ENCODE results near the gene AKR1C1. TPM values are rescaled to one million over a fixed set of nuclear protein-coding genes. Genes with fewer than 3 reads are reported as not detected.
"Not testable (repeated sequence)": the region's sequence is repeated elsewhere in the genome, so short reads cannot be mapped to it uniquely, and the experiment has no call there.

The AKR1C1 gene
- polyA plus RNA-seq, 1 donor, result 7.2 TPM

- DNase-seq (ENCODE audit: low read depth), result no peak
Measured at GRCh38 chr10:4947635-4948596, 15.3 kb upstream of the AKR1C1 start.

- not testable (repeated sequence) for DNase-seq (ENCODE audit: low read depth)
Measured at GRCh38 chr10:4951512-4952162, 11.6 kb upstream of the AKR1C1 start.

- no peak for DNase-seq (ENCODE audit: low read depth)
Measured at GRCh38 chr10:4953405-4953804, 9.8 kb upstream of the AKR1C1 start.

- DNase-seq (ENCODE audit: low read depth), result not testable (repeated sequence)
Measured at GRCh38 chr10:4956088-4956487, 7.1 kb upstream of the AKR1C1 start.

- DNase-seq (ENCODE audit: low read depth), result not testable (repeated sequence)
Measured at GRCh38 chr10:4956955-4957645, 6.1 kb upstream of the AKR1C1 start.

- DNase-seq (ENCODE audit: low read depth), result not testable (repeated sequence)
Measured at GRCh38 chr10:4961558-4961957, 1.7 kb upstream of the AKR1C1 start.

- not testable (repeated sequence) for DNase-seq (ENCODE audit: low read depth)
Measured at GRCh38 chr10:4962308-4962707, 907 bp upstream of the AKR1C1 start.

- not testable (repeated sequence) for DNase-seq (ENCODE audit: low read depth)
Measured at GRCh38 chr10:4963815-4964154, 570 bp downstream of the AKR1C1 start.

- not testable (repeated sequence) for DNase-seq (ENCODE audit: low read depth)
Measured at GRCh38 chr10:4965763-4966162, 2.5 kb downstream of the AKR1C1 start.

- DNase-seq (ENCODE audit: low read depth), result not testable (repeated sequence)
Measured at GRCh38 chr10:4967189-4967588, 4.0 kb downstream of the AKR1C1 start.

GRCh38 chr10:4969289-4969688, 6.1 kb downstream of the AKR1C1 start:
- DNase-seq (ENCODE audit: low read depth), result not testable (repeated sequence)

- DNase-seq (ENCODE audit: low read depth), result not testable (repeated sequence)
Measured at GRCh38 chr10:4970362-4970761, 7.1 kb downstream of the AKR1C1 start.

GRCh38 chr10:4972369-4973142, 9.3 kb downstream of the AKR1C1 start:
- not testable (repeated sequence) for DNase-seq (ENCODE audit: low read depth)

- DNase-seq (ENCODE audit: low read depth), result not testable (repeated sequence)
Measured at GRCh38 chr10:4973294-4973693, 10.1 kb downstream of the AKR1C1 start.

GRCh38 chr10:4974400-4974799, 11.2 kb downstream of the AKR1C1 start:
- DNase-seq (ENCODE audit: low read depth), result not testable (repeated sequence)

- DNase-seq (ENCODE audit: low read depth), result no peak
Measured at GRCh38 chr10:4977025-4977424, 13.8 kb downstream of the AKR1C1 start.

- no peak for DNase-seq (ENCODE audit: low read depth)
Measured at GRCh38 chr10:4978870-4979269, 15.7 kb downstream of the AKR1C1 start.

GRCh38 chr10:4980793-4981192, 17.6 kb downstream of the AKR1C1 start:
- no peak for DNase-seq (ENCODE audit: low read depth)

GRCh38 chr10:4981722-4982471, 18.7 kb downstream of the AKR1C1 start:
- DNase-seq (ENCODE audit: low read depth), result no peak

GRCh38 chr10:4982764-4983226, 19.6 kb downstream of the AKR1C1 start:
- DNase-seq (ENCODE audit: low read depth), result no peak
